ENCODE results near the gene EPHA4.

The EPHA4 gene

DNA sequence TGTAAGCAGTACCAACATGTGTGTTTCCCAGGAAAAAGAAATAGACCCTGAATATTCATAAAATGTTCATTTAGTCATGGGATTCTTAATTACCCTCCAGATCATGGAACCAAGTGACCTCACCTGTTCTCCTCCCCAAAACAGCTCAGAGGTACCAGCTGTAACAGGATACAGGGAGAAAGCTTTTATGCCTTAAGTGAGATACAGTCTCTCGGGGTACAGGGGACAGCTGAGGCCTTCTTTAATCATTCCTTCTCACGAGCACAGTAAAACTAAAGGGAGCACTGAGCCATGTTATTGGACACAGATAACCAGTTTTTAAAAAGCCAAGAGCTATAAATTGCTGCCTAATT is 16.6 kb downstream of the EPHA4 start:
- TF ChIP-seq, protein P1, sequence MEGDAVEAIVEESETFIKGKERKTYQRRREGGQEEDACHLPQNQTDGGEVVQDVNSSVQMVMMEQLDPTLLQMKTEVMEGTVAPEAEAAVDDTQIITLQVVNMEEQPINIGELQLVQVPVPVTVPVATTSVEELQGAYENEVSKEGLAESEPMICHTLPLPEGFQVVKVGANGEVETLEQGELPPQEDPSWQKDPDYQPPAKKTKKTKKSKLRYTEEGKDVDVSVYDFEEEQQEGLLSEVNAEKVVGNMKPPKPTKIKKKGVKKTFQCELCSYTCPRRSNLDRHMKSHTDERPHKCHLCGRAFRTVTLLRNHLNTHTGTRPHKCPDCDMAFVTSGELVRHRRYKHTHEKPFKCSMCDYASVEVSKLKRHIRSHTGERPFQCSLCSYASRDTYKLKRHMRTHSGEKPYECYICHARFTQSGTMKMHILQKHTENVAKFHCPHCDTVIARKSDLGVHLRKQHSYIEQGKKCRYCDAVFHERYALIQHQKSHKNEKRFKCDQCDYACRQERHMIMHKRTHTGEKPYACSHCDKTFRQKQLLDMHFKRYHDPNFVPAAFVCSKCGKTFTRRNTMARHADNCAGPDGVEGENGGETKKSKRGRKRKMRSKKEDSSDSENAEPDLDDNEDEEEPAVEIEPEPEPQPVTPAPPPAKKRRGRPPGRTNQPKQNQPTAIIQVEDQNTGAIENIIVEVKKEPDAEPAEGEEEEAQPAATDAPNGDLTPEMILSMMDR (IDR thresholded peaks at IDR 0.05) = no peak
- TF ChIP-seq ZFX (IDR thresholded peaks at IDR 0.05; ENCODE audit: borderline replicate concordance) = no peak
- H3K27ac ChIP-seq = no peak overlapping the region

DNA sequence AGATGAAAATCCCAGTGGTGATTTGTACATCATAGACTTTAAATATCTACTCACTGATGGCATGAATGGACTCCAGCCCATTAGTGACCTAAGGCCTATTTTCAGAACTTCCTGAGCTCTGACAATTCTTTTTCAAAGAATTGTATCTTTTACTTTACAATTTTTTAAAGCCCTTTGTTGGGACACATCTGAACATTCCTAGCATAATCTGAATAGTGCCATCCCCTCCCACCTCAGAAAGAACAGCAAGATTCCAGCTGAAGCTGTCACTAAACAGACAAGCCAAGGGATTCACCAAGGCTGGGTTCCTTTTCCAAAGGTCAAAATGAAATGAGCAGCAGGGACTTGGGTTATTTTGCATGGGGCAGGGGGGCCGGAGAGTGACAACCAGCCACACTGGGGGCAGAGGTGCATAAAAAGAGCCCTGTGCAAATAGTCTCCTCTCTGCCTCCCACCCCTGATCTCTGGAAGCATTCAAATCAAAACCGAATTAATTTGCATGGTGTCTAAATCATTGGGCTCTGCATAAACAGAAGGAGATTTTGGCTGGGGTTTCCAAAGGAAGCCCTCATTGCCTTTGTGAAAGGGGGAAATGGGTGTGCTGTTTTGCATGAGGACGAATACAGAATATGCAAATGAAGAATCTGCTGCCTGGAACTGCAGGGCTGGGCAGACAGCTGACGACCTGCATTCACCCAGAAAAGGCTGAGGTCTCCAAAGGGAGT is 17.2 kb downstream of the EPHA4 start:
- no peak overlapping the region for H3K27ac ChIP-seq
- TF ChIP-seq, protein P1 (IDR thresholded peaks at IDR 0.05) = no peak
- no peak for TF ChIP-seq ZFX (IDR thresholded peaks at IDR 0.05; ENCODE audit: borderline replicate concordance)

DNA sequence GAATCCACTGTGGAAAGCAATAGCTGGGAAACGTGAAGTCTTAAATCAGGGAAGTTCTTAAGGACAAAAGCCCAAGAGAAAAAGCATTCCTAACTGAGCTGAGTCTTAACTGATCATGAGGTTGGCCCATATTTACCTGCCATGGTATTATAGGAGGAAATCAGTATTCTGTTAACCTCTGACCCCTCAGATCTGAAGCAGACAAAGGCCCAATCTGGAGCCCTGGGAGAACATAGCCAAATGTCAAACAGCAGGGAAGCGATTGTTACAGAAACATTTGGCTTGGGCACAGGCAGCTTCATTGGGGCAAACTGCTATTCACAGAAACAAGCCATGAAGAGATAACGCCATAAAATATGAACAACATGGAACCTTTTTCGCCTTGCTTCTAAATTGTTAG is 18.8 kb downstream of the EPHA4 start:
- TF ChIP-seq, protein P1 (IDR thresholded peaks at IDR 0.05) = no peak
- no peak for TF ChIP-seq ZFX (IDR thresholded peaks at IDR 0.05; ENCODE audit: borderline replicate concordance)
- H3K27ac ChIP-seq = no peak overlapping the region

DNA sequence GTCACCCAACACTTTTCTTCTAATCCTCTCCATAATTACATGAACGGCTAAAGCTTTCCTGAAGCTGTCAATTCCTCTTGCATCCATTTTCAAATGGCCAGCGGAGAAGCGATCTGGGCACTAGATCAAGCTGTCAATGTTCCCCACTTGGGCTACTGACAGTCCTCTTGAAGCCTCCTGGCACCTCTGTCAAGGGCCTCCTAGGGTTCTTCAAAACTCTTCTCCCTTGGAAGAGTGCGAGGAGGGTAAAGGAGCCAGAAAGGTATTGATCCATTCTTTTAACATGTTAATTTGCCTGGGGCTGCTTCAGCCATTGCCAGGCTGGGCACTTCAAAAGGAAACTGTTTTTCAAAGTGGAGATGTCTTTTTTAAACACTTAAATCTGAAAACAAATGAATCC is 19.8 kb downstream of the EPHA4 start:
- H3K27ac ChIP-seq = no peak overlapping the region

DNA sequence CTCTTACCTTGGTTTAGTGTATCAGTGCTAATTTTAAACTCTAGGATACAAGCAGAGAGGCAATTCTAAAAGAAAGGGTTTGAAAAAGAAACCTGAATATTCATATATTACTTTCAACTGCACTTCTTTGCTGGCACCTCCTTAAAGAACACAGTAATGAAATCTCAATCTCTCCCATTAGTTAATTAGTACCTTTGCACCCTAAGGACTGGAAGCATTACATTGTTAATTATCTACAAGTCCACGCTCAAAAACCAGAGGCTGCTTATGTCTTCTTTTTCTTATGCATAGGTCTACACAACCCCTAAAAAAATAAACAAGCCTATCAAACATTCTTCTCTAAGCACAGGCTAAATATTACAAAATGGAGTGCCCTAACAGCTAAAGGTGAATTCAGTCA is 20.2 kb downstream of the EPHA4 start:
- H3K27ac ChIP-seq = no peak overlapping the region
- TF ChIP-seq, protein P1 (IDR thresholded peaks at IDR 0.05) = no peak
- TF ChIP-seq ZFX (IDR thresholded peaks at IDR 0.05; ENCODE audit: borderline replicate concordance) = no peak

More for the DNA sequence above, 19.8 kb downstream of the EPHA4 start:
- no peak for TF ChIP-seq ZFX (IDR thresholded peaks at IDR 0.05; ENCODE audit: borderline replicate concordance)
- TF ChIP-seq, protein P1 (IDR thresholded peaks at IDR 0.05) = no peak

DNA sequence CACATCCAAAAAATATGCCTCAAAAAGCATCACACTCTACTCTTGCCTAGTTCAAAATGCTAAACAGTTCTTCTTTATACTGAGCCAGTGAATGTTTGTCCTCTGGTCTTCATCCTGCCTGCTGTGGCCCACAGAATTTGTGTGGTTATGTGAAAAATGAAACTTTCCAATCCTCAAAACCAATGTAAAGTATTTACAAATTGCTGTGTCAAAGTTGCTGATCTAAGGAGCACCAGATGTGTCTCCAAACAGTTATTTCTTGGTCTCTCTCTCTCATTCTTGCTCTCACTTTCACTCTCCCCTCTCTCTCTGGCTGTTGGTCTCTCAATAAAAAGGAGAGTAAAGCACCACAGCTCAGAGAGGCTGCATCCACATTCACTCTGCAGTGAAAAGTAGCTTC is 23.0 kb downstream of the EPHA4 start:
- no peak overlapping the region for H3K27ac ChIP-seq
- no peak for TF ChIP-seq ZFX (IDR thresholded peaks at IDR 0.05; ENCODE audit: borderline replicate concordance)
- TF ChIP-seq, protein P1 (IDR thresholded peaks at IDR 0.05) = no peak

DNA sequence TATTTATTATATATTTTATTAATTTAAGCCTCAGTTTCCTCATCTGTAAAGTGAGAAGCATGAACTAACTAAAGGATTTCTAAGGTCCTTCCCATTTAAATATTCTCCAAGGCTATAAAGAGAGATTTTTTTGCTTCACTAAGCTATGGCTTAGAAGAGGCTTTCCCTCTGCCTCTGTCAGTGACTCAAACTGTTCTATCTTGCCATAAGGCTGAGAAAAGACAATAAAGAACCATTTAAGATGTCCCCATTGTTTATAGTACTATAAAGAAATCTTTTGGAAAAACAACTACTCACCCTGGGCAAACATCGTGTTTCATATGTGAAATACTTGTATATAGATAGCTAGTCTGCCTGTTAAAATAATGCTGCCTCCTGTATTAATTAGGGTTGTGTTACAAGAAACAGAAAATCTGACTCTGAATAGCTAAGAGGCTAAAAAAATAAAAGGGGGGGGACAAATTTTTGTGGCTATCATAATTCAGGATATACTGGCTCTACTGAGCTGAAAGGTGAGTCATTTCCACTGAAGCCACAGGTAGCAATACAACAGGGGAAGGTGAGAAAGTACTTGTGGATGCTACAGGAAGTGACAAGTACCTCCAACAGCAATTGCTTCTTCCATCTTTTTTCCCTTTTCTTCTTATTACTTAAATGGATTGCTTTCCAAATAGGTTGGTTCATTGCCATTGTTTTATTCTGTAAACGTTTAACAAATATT is 25.4 kb downstream of the EPHA4 start:
- H3K27ac ChIP-seq = no peak overlapping the region
- TF ChIP-seq ZFX (IDR thresholded peaks at IDR 0.05; ENCODE audit: borderline replicate concordance) = no peak
- TF ChIP-seq, protein P1 (IDR thresholded peaks at IDR 0.05) = no peak

All from 22Rv1 (cell line).